HCT116 (cell line): ENCODE data around the gene DTNB.

Experiments
- EZH2 ChIP-seq: fragments of 200-600 bp; sonication (generic); IDR thresholded peaks from 2 replicates; pipeline ENCODE4 v1.6.1; 2017; ENCODE audit warnings: antibody characterized with exemption, mixed run types
- POLR2A ChIP-seq: IDR thresholded peaks from 2 replicates; pipeline ENCODE4 v1.7.0; 2011; ENCODE audit warnings: borderline replicate concordance; ENCODE audit not compliant: insufficient read depth, insufficient read length; ENCODE audit errors: extremely low read depth
- TF ChIP-seq, protein P1 (sequence below), 3 experiments: fragments of 200-600 bp in 1 of 3; sonication (generic) in 1 of 3; IDR thresholded peaks in 2 of 3; conservative IDR thresholded peaks in 1 of 3; 2 replicates each; pipeline ENCODE4 v1.5.1; 2012 to 2017; ENCODE audit warnings: low read depth in 2 of 3, low read length in 2 of 3, antibody characterized with exemption in 1 of 3, borderline replicate concordance in 1 of 3, control low read depth in 1 of 3, mild to moderate bottlenecking in 1 of 3, mixed read lengths in 1 of 3, mixed run types in 1 of 3, moderate library complexity in 1 of 3; ENCODE audit not compliant: insufficient read depth in 1 of 3
- TF ChIP-seq, protein P2 (sequence below): IDR thresholded peaks from 2 replicates; pipeline ENCODE4 v1.6.1; 2012

DNA sequence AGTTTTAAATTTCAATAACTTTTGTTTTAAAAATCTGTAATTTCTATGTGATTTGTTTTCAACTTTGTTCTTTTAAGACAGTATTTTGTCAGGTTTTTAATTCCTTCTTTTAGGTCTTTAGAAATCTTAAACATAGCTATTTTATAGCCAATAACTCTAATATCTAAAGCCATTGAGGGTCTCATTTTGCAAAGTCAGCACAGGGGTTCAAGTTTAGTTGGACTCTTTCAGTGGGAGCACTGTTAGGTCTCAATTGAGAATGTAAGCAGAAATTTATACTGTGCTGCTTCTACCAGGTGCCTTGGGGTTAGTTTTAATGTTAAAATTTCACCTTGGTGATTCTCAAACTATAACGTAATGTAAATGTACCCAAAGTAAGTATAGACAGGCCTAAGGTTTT is 226.4 kb downstream of the DTNB start:
- TF ChIP-seq, protein P1, sequence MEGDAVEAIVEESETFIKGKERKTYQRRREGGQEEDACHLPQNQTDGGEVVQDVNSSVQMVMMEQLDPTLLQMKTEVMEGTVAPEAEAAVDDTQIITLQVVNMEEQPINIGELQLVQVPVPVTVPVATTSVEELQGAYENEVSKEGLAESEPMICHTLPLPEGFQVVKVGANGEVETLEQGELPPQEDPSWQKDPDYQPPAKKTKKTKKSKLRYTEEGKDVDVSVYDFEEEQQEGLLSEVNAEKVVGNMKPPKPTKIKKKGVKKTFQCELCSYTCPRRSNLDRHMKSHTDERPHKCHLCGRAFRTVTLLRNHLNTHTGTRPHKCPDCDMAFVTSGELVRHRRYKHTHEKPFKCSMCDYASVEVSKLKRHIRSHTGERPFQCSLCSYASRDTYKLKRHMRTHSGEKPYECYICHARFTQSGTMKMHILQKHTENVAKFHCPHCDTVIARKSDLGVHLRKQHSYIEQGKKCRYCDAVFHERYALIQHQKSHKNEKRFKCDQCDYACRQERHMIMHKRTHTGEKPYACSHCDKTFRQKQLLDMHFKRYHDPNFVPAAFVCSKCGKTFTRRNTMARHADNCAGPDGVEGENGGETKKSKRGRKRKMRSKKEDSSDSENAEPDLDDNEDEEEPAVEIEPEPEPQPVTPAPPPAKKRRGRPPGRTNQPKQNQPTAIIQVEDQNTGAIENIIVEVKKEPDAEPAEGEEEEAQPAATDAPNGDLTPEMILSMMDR (IDR thresholded peaks at IDR 0.05 in 2 of 3, conservative IDR thresholded peaks at IDR 0.05 in 1 of 3; ENCODE audit: borderline replicate concordance in 1 of 3, insufficient read depth in 1 of 3, low read depth in 2 of 3, low read length in 2 of 3), result no peak
- TF ChIP-seq, protein P2, sequence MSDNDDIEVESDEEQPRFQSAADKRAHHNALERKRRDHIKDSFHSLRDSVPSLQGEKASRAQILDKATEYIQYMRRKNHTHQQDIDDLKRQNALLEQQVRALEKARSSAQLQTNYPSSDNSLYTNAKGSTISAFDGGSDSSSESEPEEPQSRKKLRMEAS, result no peak
- TF ChIP-seq POLR2A (no peak), EZH2 (no peak)
